Measurements from ENCODE around the gene POLR2I. TPM values are rescaled to one million over a fixed set of nuclear protein-coding genes. Genes with fewer than 3 reads are reported as not detected.

POLR2I gene
- polyA plus RNA-seq, 1 donor (not counting 4 experiments of a cell fraction or from before 2014, with no cell fraction given), result 34.3 TPM

- Histone ChIP-seq H3K27me3 (ENCODE audit: control insufficient read depth, extremely low read depth, insufficient read depth, low read length) (no peaks in the 10 kb centered on the region), H3K27ac (ENCODE audit: control insufficient read depth, insufficient read depth, low read length) (no peak overlapping the region), H3K9me3 (ENCODE audit: control insufficient read depth, low read depth, low read length) (no peaks in the 10 kb centered on the region), H3K36me3 (ENCODE audit: control insufficient read depth in 2 of 2, extremely low read depth in 1 of 2, insufficient read depth in 2 of 2, low read length in 2 of 2) (peaks cover 1 to 2% of the 10 kb centered on the region in 2 experiments), H3K4me2 (ENCODE audit: control insufficient read depth, extremely low read depth, insufficient read depth, low read depth, low read length) (no peak overlapping the region), H3K4me1 (ENCODE audit: control insufficient read depth, extremely low read depth, insufficient read depth, low read length) (peaks cover 12% of the 10 kb centered on the region), H3K4me3 (ENCODE audit: control insufficient read depth in 2 of 3, extremely low read depth in 1 of 3, insufficient read depth in 2 of 3, low read depth in 1 of 3, low read length in 3 of 3) (no peak overlapping the region), H3K79me2 (ENCODE audit: control insufficient read depth, insufficient read depth, low read length) (no peaks in the 10 kb centered on the region), H3K9ac (ENCODE audit: control insufficient read depth, extremely low read depth, insufficient read depth, low read length) (no peak overlapping the region), H3K9me1 (ENCODE audit: control insufficient read depth, extremely low read depth, insufficient read depth, low read length) (no peaks in the 10 kb centered on the region), H4K20me1 (ENCODE audit: control insufficient read depth, extremely low read depth, insufficient read depth, low read length) (no peaks in the 10 kb centered on the region), H2AFZ (ENCODE audit: control insufficient read depth, low read length) (no peak overlapping the region)
- DNase-seq (ENCODE audit: low read depth, low spot score) (no peak), FAIRE-seq (no peak)
- TF ChIP-seq CTCF (optimal IDR thresholded peaks at IDR 0.05 in 1 of 3, IDR thresholded peaks at IDR 0.05 in 1 of 3, conservative IDR thresholded peaks at IDR 0.05 in 1 of 3; ENCODE audit: extremely low read depth in 1 of 3, insufficient read depth in 2 of 3, low read length in 3 of 3), result no peak
- TF ChIP-seq EZH2 (IDR thresholded peaks at IDR 0.05; ENCODE audit: low read length), result no peak
- dilution Hi-C loops (cut with MboI; ENCODE audit: extremely low pct_ligation_motif_present, low sequenced_read_pairs), result no loop called here
Measured at GRCh38 chr19:36097036-36097435, 17.6 kb downstream of the POLR2I start.

GRCh38 chr19:36093687-36094086 is 21.0 kb downstream of the POLR2I start:
- TF ChIP-seq EZH2 (IDR thresholded peaks at IDR 0.05; ENCODE audit: low read length) (no peak), CTCF (optimal IDR thresholded peaks at IDR 0.05 in 1 of 3, IDR thresholded peaks at IDR 0.05 in 1 of 3, conservative IDR thresholded peaks at IDR 0.05 in 1 of 3; ENCODE audit: extremely low read depth in 1 of 3, insufficient read depth in 2 of 3, low read length in 3 of 3) (no peak)
- Histone ChIP-seq H3K36me3 (ENCODE audit: control insufficient read depth in 2 of 2, extremely low read depth in 1 of 2, insufficient read depth in 2 of 2, low read length in 2 of 2) (peaks cover 1 to 6% of the 10 kb centered on the region in 2 experiments), H4K20me1 (ENCODE audit: control insufficient read depth, extremely low read depth, insufficient read depth, low read length) (no peaks in the 10 kb centered on the region), H3K79me2 (ENCODE audit: control insufficient read depth, insufficient read depth, low read length) (no peaks in the 10 kb centered on the region), H3K4me2 (ENCODE audit: control insufficient read depth, extremely low read depth, insufficient read depth, low read depth, low read length) (no peak overlapping the region), H3K9me1 (ENCODE audit: control insufficient read depth, extremely low read depth, insufficient read depth, low read length) (no peaks in the 10 kb centered on the region), H3K9ac (ENCODE audit: control insufficient read depth, extremely low read depth, insufficient read depth, low read length) (no peak overlapping the region), H3K27ac (ENCODE audit: control insufficient read depth, insufficient read depth, low read length) (no peak overlapping the region), H3K4me3 (ENCODE audit: control insufficient read depth in 2 of 3, extremely low read depth in 1 of 3, insufficient read depth in 2 of 3, low read depth in 1 of 3, low read length in 3 of 3) (no peak overlapping the region), H3K27me3 (ENCODE audit: control insufficient read depth, extremely low read depth, insufficient read depth, low read length) (no peaks in the 10 kb centered on the region), H3K9me3 (ENCODE audit: control insufficient read depth, low read depth, low read length) (no peaks in the 10 kb centered on the region), H3K4me1 (ENCODE audit: control insufficient read depth, extremely low read depth, insufficient read depth, low read length) (no peaks in the 10 kb centered on the region), H2AFZ (ENCODE audit: control insufficient read depth, low read length) (no peak overlapping the region)
- DNase-seq (ENCODE audit: low read depth, low spot score) (no peak), FAIRE-seq (no peak)
- dilution Hi-C loops (cut with MboI; ENCODE audit: extremely low pct_ligation_motif_present, low sequenced_read_pairs), result no loop called here
